ENCODE data around the gene TDRD12.

The TDRD12 gene

GRCh38 chr19:32869966-32870573 lies 150.5 kb downstream of the TDRD12 start:
- no peak for DNase-seq

GRCh38 chr19:32870981-32871451 lies 151.4 kb downstream of the TDRD12 start:
- DNase-seq = no peak

GRCh38 chr19:32872391-32872790 lies 152.8 kb downstream of the TDRD12 start:
- no peak for DNase-seq

GRCh38 chr19:32873247-32873959 lies 153.8 kb downstream of the TDRD12 start:
- no peak for DNase-seq

- DNase-seq = no peak
Observed at GRCh38 chr19:32874605-32875004, 155.0 kb downstream of the TDRD12 start.

- DNase-seq = no peak
Observed at GRCh38 chr19:32875428-32875827, 155.9 kb downstream of the TDRD12 start.

- DNase-seq = no peak
Observed at GRCh38 chr19:32876236-32876918, 156.8 kb downstream of the TDRD12 start.

GRCh38 chr19:32876919-32877285 lies 157.3 kb downstream of the TDRD12 start:
- no peak for DNase-seq

Data from NCI-H774 (cell line).